Panc1 (cell line): ENCODE measurements around the gene SREBF2. TPM values are rescaled to one million over a fixed set of nuclear protein-coding genes. Genes with fewer than 3 reads are reported as not detected.

Experiments used
- ATAC-seq: fragments of 200-7000 bp; cut with Tn5 transposase; 2 replicates; pipeline ENCODE4 v1.9.1; 2020; ENCODE audit warnings: mild to moderate bottlenecking, moderate library complexity
- BruUV-seq: library from RNA; stranded (reverse); fragments of 400-500 nt; replicated peaks from 2 replicates; lab custom pipeline; 2021; lab: Mats Ljungman, UMichigan
- CTCF ChIA-PET: fragments of 300-600 bp; sonication (Branson Sonifier 250); formaldehyde crosslinking; loops from one replicate; lab custom pipeline; 2022; ENCODE audit warnings: antibody characterized with exemption; lab: Charles Lee
- POLR2A ChIA-PET: fragments of 300-600 bp; sonication (Branson Sonifier 250); formaldehyde crosslinking; loops from one replicate; lab custom pipeline; 2022; ENCODE audit warnings: antibody characterized with exemption; lab: Charles Lee
- DNase-seq: peaks from one replicate; pipeline ENCODE4 v3.0.0-alpha.2; 2010; ENCODE audit warnings: low read depth, low spot score
- H3K27ac ChIP-seq: 2 replicates; pipeline ENCODE4 v1.5.1; 2011; ENCODE audit warnings: mild to moderate bottlenecking, low read length, inconsistent platforms
- H3K27me3 ChIP-seq: fragments of 200-500 bp; sonication (Bioruptor generic); 2 replicates; pipeline ENCODE4 v1.6.0; 2014; ENCODE audit warnings: low read length, inconsistent platforms; ENCODE audit not compliant: control insufficient read depth, insufficient read depth
- H3K36me3 ChIP-seq: fragments of 200-500 bp; sonication (Bioruptor generic); 2 replicates; pipeline ENCODE4 v1.5.1; 2014; ENCODE audit warnings: inconsistent platforms, mild to moderate bottlenecking, low read length, moderate library complexity; ENCODE audit not compliant: control insufficient read depth, insufficient read depth
- H3K4me1 ChIP-seq: 2 replicates; pipeline ENCODE4 v1.5.1; 2011; ENCODE audit warnings: inconsistent platforms, mild to moderate bottlenecking, low read length, moderate library complexity; ENCODE audit not compliant: control insufficient read depth, insufficient read depth
- H3K4me3 ChIP-seq, 2 experiments: 2 replicates each; pipeline ENCODE4 v1.5.1; 2011 to 2012; ENCODE audit warnings: low read depth in 2 of 2, low read length in 2 of 2, mild to moderate bottlenecking in 2 of 2, inconsistent platforms in 1 of 2, moderate library complexity in 1 of 2
- H3K9me3 ChIP-seq: fragments of 200-500 bp; sonication (Bioruptor generic); 2 replicates; pipeline ENCODE4 v1.5.1; 2014; ENCODE audit warnings: low read depth, mild to moderate bottlenecking, inconsistent platforms, low read length, moderate library complexity; ENCODE audit not compliant: control insufficient read depth, insufficient read depth
- CTCF ChIP-seq: fragments of 450-650 bp; IDR thresholded peaks from 2 replicates; pipeline ENCODE4 v1.5.1; 2017; ENCODE audit warnings: mild to moderate bottlenecking
- POLR2AphosphoS5 ChIP-seq: IDR thresholded peaks from 2 replicates; pipeline ENCODE4 v1.6.1; 2012; ENCODE audit warnings: mild to moderate bottlenecking, low read depth, low read length, moderate library complexity
- REST ChIP-seq, 2 experiments: IDR thresholded peaks; 2 replicates each; pipeline ENCODE4 v1.6.1; 2011 to 2012; ENCODE audit warnings: low read depth in 2 of 2, control low read depth in 1 of 2, low read length in 1 of 2, mild to moderate bottlenecking in 1 of 2, moderate library complexity in 1 of 2; ENCODE audit not compliant: insufficient read depth in 1 of 2
- SIN3A ChIP-seq: IDR thresholded peaks from 2 replicates; pipeline ENCODE4 v1.6.1; 2012; ENCODE audit warnings: low read depth, mild to moderate bottlenecking, low read length, moderate library complexity, borderline replicate concordance; ENCODE audit not compliant: insufficient read depth
- TCF7L2 ChIP-seq: IDR thresholded peaks from 2 replicates; pipeline ENCODE4 v1.6.1; 2011; ENCODE audit warnings: mild to moderate bottlenecking, low read depth, low read length, inconsistent platforms
- in situ Hi-C: cut with HindIII; loops from 2 replicates; pipeline ENCODE4 v1.10.0; 2016; ENCODE audit warnings: low sequenced_read_pairs, low pct_unique_long_range_greater_than_20kb
- intact Hi-C: fragments of 100-400 bp; cut with micrococcal nuclease; formaldehyde crosslinking; loops from one replicate; pipeline ENCODE4 v1.10.0; 2022; ENCODE audit not compliant: unreplicated experiment
- total RNA-seq: library from RNA; stranded (reverse); gene quantifications from one replicate; pipeline ENCODE4 v1.2.1, GENCODE V29; 2021; ENCODE audit not compliant: unreplicated experiment

Gene SREBF2
- total RNA-seq, 1 experiment from 2014 or later = 73.0 TPM

GRCh38 chr22:41816241-41816640 is 16.7 kb upstream of the SREBF2 start:
- in situ Hi-C loops = no loop called here

GRCh38 chr22:41816871-41817270 is 16.0 kb upstream of the SREBF2 start:
- no peaks in the 10 kb centered on the region for H3K4me1 ChIP-seq
- no peaks in the 10 kb centered on the region for H3K27me3 ChIP-seq
- TF ChIP-seq CTCF (no peak), REST (IDR thresholded peaks at IDR 0.05; ENCODE audit: insufficient read depth in 1 of 2, low read depth in 2 of 2, low read length in 1 of 2) (no peak), POLR2AphosphoS5 (no peak), TCF7L2 (no peak), SIN3A (no peak)
- BruUV-seq = no TSS peak
- intact Hi-C loops = no loop called here
- CTCF ChIA-PET = no interaction called here
- no peak overlapping the region for H3K4me3 ChIP-seq
- no peak for DNase-seq
- ATAC-seq = no peak
- in situ Hi-C loops = no loop called here
- H3K36me3 ChIP-seq = no peaks in the 10 kb centered on the region
- POLR2A ChIA-PET = no interaction called here
- H3K27ac ChIP-seq = no peak overlapping the region
- H3K9me3 ChIP-seq = no peaks in the 10 kb centered on the region

More at GRCh38 chr22:41816241-41816640, 16.7 kb upstream of the SREBF2 start:
- Histone ChIP-seq H3K36me3 (no peaks in the 10 kb centered on the region), H3K9me3 (no peaks in the 10 kb centered on the region), H3K27ac (no peak overlapping the region), H3K4me1 (no peaks in the 10 kb centered on the region), H3K4me3 (no peak overlapping the region), H3K27me3 (no peaks in the 10 kb centered on the region)
- CTCF ChIA-PET = no interaction called here
- DNase-seq (no peak), ATAC-seq (no peak)
- no peak for TF ChIP-seq REST (IDR thresholded peaks at IDR 0.05; ENCODE audit: insufficient read depth in 1 of 2, low read depth in 2 of 2, low read length in 1 of 2)
- no peak for TF ChIP-seq CTCF
- TF ChIP-seq TCF7L2 = no peak
- TF ChIP-seq SIN3A = no peak
- TF ChIP-seq POLR2AphosphoS5 = no peak
- no TSS peak for BruUV-seq
- POLR2A ChIA-PET = no interaction called here
- intact Hi-C loops = no loop called here
